CD4-positive, alpha-beta T cell (primary cell): ENCODE results near the gene HTR6. TPM values are rescaled to one million over a fixed set of nuclear protein-coding genes. Genes with fewer than 3 reads are reported as not detected.
A peak's percentile ranks its signal among the peaks of the same experiment; 100 is the strongest.

Experiments used
- ATAC-seq: fragments of 200-7000 bp; cut with Tn5 transposase; one replicate; pipeline ENCODE4 v1.10.0; 2022; ENCODE audit warnings: mild to moderate bottlenecking; ENCODE audit not compliant: poor library complexity
- CTCF ChIA-PET: fragments of 350-600 bp; sonication (Branson Sonifier 250); formaldehyde crosslinking; loops from one replicate; lab custom pipeline; 2021; ENCODE audit warnings: antibody characterized with exemption, inconsistent platforms; lab: Charles Lee
- POLR2A ChIA-PET: fragments of 350-600 bp; sonication (Branson Sonifier 250); formaldehyde crosslinking; loops from one replicate; lab custom pipeline; 2021; ENCODE audit warnings: antibody characterized with exemption, inconsistent platforms; lab: Charles Lee
- DNase-seq, 14 experiments: peaks; one replicate each; pipeline ENCODE4 v3.0.0-alpha.2; 2013 to 2020; ENCODE audit warnings: mixed read lengths in 2 of 14
- H3K27ac ChIP-seq, 2 donors: one replicate each; pipeline versions ENCODE4 v1.5.1 to v1.7.0; 2013; ENCODE audit warnings: low read length in 2 of 2, low read depth in 1 of 2, mild to moderate bottlenecking in 1 of 2
- H3K27me3 ChIP-seq, 2 experiments: 1 replicate in 1 of 2; 2 replicates in 1 of 2; pipeline versions ENCODE4 v1.6.1 to v1.7.0; 2013; ENCODE audit warnings: low read length in 2 of 2, control low read depth in 1 of 2, mild to moderate bottlenecking in 1 of 2, moderate library complexity in 1 of 2; ENCODE audit not compliant: insufficient read depth in 2 of 2, control insufficient read depth in 1 of 2
- H3K36me3 ChIP-seq: one replicate; pipeline ENCODE4 v1.6.1; 2013; ENCODE audit warnings: low read length, control low read depth; ENCODE audit not compliant: insufficient read depth
- H3K4me1 ChIP-seq: one replicate; pipeline ENCODE4 v1.6.1; 2013; ENCODE audit warnings: low read length, control low read depth; ENCODE audit not compliant: insufficient read depth
- H3K4me3 ChIP-seq: one replicate; pipeline ENCODE4 v1.5.1; 2013; ENCODE audit warnings: mild to moderate bottlenecking, low read length, moderate library complexity
- H3K9me3 ChIP-seq, 2 experiments: 1 replicate in 1 of 2; 2 replicates in 1 of 2; pipeline versions ENCODE4 v1.6.1 to v1.7.0; 2013; ENCODE audit warnings: low read length in 2 of 2, mild to moderate bottlenecking in 2 of 2, control low read depth in 1 of 2, moderate library complexity in 1 of 2; ENCODE audit not compliant: control insufficient read depth in 1 of 2, insufficient read depth in 1 of 2
- H3K27ac Mint-ChIP-seq: one replicate; pipeline ENCODE4 v1.8.0; 2020; ENCODE audit warnings: mixed read lengths
- H3K27me3 Mint-ChIP-seq: one replicate; pipeline ENCODE4 v1.8.0; 2021; ENCODE audit warnings: mixed read lengths
- H3K36me3 Mint-ChIP-seq: one replicate; pipeline ENCODE4 v1.8.0; 2021; ENCODE audit warnings: low read depth, mixed read lengths
- H3K4me1 Mint-ChIP-seq: one replicate; pipeline ENCODE4 v1.8.0; 2021; ENCODE audit warnings: low read depth, mixed read lengths
- H3K4me3 Mint-ChIP-seq: one replicate; pipeline ENCODE4 v1.8.0; 2020; ENCODE audit warnings: mild to moderate bottlenecking, mixed read lengths
- H3K9me3 Mint-ChIP-seq: one replicate; pipeline ENCODE4 v1.8.0; 2020; ENCODE audit warnings: mixed read lengths
- intact Hi-C, 2 experiments: fragments of 100-400 bp; cut with DNase I in 1 of 2; cut with micrococcal nuclease in 1 of 2; formaldehyde crosslinking; loops; one replicate each; pipeline versions ENCODE4 v1.15.1 to v1.9.0; 2023 to 2025; cut with DNase I, micrococcal nuclease
- total RNA-seq, 174 experiments: library from RNA in 2 of 174; stranded (reverse) in 2 of 174; gene quantifications; one replicate each; pipeline ENCODE4 v1.2.3 and lab custom pipeline; 2021 to 2026
- TF ChIP-seq, protein P1 (sequence below): fragments of 200-600 bp; IDR thresholded peaks from one replicate; pipeline ENCODE4 v1.8.0; 2022; ENCODE audit warnings: antibody characterized with exemption, mild to moderate bottlenecking

HTR6 gene
- total RNA-seq, 2 experiments from 2014 or later, result 2.1 to 2.2 TPM

DNA sequence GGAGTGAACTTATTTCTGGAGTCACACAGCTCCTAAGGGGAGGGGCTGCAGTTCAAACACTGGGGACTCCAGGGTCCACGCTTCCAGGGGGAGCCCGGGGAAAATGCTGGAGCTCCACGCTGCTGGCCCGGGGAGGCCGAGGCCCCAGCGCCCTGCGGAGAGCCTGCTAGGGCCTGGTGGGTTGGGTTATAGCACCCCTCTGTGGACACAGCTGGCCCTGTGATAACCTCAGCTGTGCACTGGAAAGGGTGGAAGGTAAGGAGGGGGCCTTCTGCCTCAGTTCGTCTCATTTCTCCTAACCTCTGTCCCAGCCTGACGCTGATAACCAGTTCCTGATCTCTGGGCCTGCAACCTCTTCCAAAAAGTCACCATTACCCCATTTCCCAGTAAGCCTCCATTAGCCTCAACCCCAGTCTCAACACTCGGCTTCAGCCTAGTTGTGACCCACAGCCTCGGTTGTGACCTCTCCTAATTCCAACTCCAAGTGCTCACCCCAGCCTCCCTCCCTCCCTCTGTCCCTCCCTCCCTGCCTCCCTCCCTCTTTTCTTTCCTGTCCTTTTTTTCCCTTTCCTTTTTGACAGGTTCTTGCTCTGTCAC, 13.4 kb upstream of the HTR6 start:
- Mint-ChIP-seq H3K36me3 (no peaks in the 10 kb centered on the region), H3K27ac (no peak overlapping the region), H3K4me3 (no peak overlapping the region), H3K4me1 (peaks cover 25% of the 10 kb centered on the region), H3K27me3 (peaks cover 4% of the 10 kb centered on the region), H3K9me3 (no peaks in the 10 kb centered on the region)
- DNase-seq (peak in 11 of 14 experiments; percentile 24 to 77 (median 53)), ATAC-seq (peak; percentile 64)
- Histone ChIP-seq H3K36me3 (no peaks in the 10 kb centered on the region), H3K9me3 (no peaks in the 10 kb centered on the region), H3K27ac (no peak overlapping the region), H3K4me3 (no peak overlapping the region), H3K4me1 (peaks cover 38% of the 10 kb centered on the region), H3K27me3 (no peaks in the 10 kb centered on the region)
- POLR2A ChIA-PET, result interaction anchor here (1.0 to 1.2 kb wide), 4 partner anchors 54 to 260 kb away, joined by 4 to 5 read pairs (median 5); a partner anchor contains a TSS
- TF ChIP-seq, protein P1, sequence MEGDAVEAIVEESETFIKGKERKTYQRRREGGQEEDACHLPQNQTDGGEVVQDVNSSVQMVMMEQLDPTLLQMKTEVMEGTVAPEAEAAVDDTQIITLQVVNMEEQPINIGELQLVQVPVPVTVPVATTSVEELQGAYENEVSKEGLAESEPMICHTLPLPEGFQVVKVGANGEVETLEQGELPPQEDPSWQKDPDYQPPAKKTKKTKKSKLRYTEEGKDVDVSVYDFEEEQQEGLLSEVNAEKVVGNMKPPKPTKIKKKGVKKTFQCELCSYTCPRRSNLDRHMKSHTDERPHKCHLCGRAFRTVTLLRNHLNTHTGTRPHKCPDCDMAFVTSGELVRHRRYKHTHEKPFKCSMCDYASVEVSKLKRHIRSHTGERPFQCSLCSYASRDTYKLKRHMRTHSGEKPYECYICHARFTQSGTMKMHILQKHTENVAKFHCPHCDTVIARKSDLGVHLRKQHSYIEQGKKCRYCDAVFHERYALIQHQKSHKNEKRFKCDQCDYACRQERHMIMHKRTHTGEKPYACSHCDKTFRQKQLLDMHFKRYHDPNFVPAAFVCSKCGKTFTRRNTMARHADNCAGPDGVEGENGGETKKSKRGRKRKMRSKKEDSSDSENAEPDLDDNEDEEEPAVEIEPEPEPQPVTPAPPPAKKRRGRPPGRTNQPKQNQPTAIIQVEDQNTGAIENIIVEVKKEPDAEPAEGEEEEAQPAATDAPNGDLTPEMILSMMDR, result peak; percentile 57
- intact Hi-C loops, result loop anchor here (1.0 to 10.0 kb wide), 8 partner anchors 68 to 746 kb away; partner anchors contain the start of genes ALDH4A1 (in 1 of the 2) and CAPZB (in 1 of the 2)
- CTCF ChIA-PET, result interaction anchor here (0.6 to 2.0 kb wide), 13 partner anchors 10 to 308 kb away, joined by 3 to 10 read pairs (median 4); partner anchors contain the start of gene CAPZB

DNA sequence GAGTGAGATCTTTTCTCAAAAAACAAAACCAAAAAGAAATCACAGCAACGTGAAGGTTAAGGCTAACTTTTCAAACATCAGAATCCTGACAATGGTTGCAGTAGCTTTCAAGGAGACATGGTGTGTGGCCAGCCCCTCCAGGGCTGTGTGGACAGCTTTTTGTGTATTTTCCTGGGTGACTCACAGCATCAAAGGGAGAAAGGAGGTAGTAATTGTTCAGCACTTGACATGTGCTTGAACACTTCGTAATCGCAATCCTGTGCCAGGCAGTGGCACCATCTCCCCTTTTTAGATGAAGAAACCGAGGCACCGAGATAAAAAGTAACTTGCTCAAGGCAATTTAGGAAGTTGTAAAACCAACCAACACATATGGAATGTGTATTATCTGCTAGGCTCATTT, 10.3 kb upstream of the HTR6 start:
- TF ChIP-seq, protein P1, result no peak
- Mint-ChIP-seq H3K27ac (no peak overlapping the region), H3K9me3 (no peaks in the 10 kb centered on the region), H3K4me3 (no peak overlapping the region), H3K4me1 (peaks cover 6% of the 10 kb centered on the region), H3K27me3 (no peaks in the 10 kb centered on the region), H3K36me3 (no peaks in the 10 kb centered on the region)
- no peak overlapping the region for H3K27ac ChIP-seq
- CTCF ChIA-PET, result interaction anchor here (0.6 to 1.7 kb wide), 32 partner anchors 8 to 274 kb away, joined by 3 to 10 read pairs (median 4); partner anchors contain the start of gene NBL1
- no peak for ATAC-seq
- POLR2A ChIA-PET, result interaction anchor here (1.1 to 1.4 kb wide), 2 partner anchors 32 to 58 kb away, joined by 3 to 4 read pairs; a partner anchor contains a TSS
- H3K4me3 ChIP-seq, result no peak overlapping the region
- DNase-seq, result peak in 1 of 14 experiments; percentile 4
- intact Hi-C loops, result loop anchor here (2.0 to 10.0 kb wide), 6 partner anchors 72 to 750 kb away; partner anchors contain the start of genes ALDH4A1 (in 1 of the 2) and CAPZB (in 1 of the 2)
- H3K4me1 ChIP-seq, result peaks cover 18% of the 10 kb centered on the region
- H3K36me3 ChIP-seq, result no peaks in the 10 kb centered on the region
- H3K27me3 ChIP-seq, result no peaks in the 10 kb centered on the region
- no peaks in the 10 kb centered on the region for H3K9me3 ChIP-seq

DNA sequence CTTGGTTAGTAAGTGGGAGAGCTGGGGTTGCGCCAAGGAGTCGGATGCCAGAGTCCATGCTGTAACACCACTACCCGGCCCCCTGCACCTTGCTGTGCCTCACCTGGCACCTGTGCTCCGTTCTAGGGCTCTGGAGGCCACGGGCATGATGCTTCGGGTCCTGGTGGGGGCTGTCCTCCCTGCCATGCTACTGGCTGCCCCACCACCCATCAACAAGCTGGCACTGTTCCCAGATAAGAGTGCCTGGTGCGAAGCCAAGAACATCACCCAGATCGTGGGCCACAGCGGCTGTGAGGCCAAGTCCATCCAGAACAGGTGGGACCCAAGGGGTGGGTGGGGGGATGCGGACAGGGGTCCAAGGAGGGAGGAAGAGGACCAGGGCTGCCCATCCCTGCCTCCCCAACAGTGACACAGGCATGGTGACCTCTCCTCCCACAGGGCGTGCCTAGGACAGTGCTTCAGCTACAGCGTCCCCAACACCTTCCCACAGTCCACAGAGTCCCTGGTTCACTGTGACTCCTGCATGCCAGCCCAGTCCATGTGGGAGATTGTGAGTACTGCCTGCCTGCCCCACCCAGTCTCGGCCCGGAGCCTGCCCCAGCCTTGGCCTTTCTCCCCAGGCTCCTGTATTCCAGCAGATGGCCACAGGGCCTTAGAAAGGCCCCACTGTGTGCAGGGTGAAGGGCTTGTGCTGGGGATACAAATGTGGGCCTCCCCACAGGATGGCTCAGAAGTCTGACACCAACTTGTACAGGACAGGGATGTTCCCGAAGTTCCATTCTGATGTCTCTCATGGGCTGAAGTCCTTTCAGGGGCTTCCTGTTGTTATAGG, 9.6 kb upstream of the HTR6 start:
- TF ChIP-seq, protein P1, result no peak
- H3K9me3 Mint-ChIP-seq, result no peaks in the 10 kb centered on the region
- intact Hi-C loops, result loop anchor here (2.0 to 10.0 kb wide), 6 partner anchors 72 to 750 kb away; partner anchors contain the start of genes ALDH4A1 (in 1 of the 2) and CAPZB (in 1 of the 2)
- H3K4me1 Mint-ChIP-seq, result peaks cover 13% of the 10 kb centered on the region
- DNase-seq (peak in 1 of 14 experiments; percentile 23), ATAC-seq (no peak)
- no peak overlapping the region for H3K4me3 Mint-ChIP-seq
- H3K27me3 Mint-ChIP-seq, result peaks cover 5% of the 10 kb centered on the region
- Histone ChIP-seq H3K27me3 (no peaks in the 10 kb centered on the region), H3K4me3 (no peak overlapping the region), H3K9me3 (no peaks in the 10 kb centered on the region), H3K27ac (no peak overlapping the region), H3K4me1 (peaks cover 25% of the 10 kb centered on the region), H3K36me3 (no peaks in the 10 kb centered on the region)
- H3K27ac Mint-ChIP-seq, result no peak overlapping the region
- ChIA-PET CTCF (interaction anchor here (1.1 to 1.6 kb wide), 4 partner anchors 49 to 189 kb away, joined by 3 to 10 read pairs (median 5); no protein-coding TSS in a partner anchor), POLR2A (no interaction called here)
- H3K36me3 Mint-ChIP-seq, result no peaks in the 10 kb centered on the region
